Loucy (cell line): ENCODE data around the gene SMYD5.

Experiments used
- CTCF ChIP-seq: fragments of 200-600 bp; sonication (generic); conservative IDR thresholded peaks from 2 replicates; pipeline ENCODE4 v1.5.1; 2014; ENCODE audit warnings: mild to moderate bottlenecking, antibody characterized with exemption, low read length
- EZH2phosphoT487 ChIP-seq: fragments of 200-600 bp; IDR thresholded peaks from 2 replicates; pipeline ENCODE4 v1.6.1; 2018; ENCODE audit warnings: antibody characterized with exemption, mild to moderate bottlenecking, moderate library complexity, borderline replicate concordance

GRCh38 chr2:73202156-73203054 lies 11.6 kb upstream of the SMYD5 start, which contains the start of gene NOTO:
- TF ChIP-seq CTCF (no peak), EZH2phosphoT487 (no peak)
